Peyer's patch (tissue), 4 donors: Measurements from ENCODE around the gene EAF1. TPM values are rescaled to one million over a fixed set of nuclear protein-coding genes. Genes with fewer than 3 reads are reported as not detected.

Experiments used
- DNase-seq, 3 donors: peaks; one replicate each; pipeline ENCODE4 v3.0.0-alpha.2; 2017 to 2019
- H3K27ac ChIP-seq, 4 donors: fragments of 200-600 bp; sonication (generic); one replicate each; pipeline ENCODE4 v1.5.1; 2016 to 2019
- H3K27me3 ChIP-seq, 2 donors: fragments of 200-600 bp; sonication (generic); one replicate each; pipeline ENCODE4 v1.5.1; 2019
- H3K36me3 ChIP-seq, 3 donors: fragments of 200-600 bp; sonication (generic); one replicate each; pipeline ENCODE4 v1.5.1; 2016 to 2019
- H3K4me1 ChIP-seq, 4 donors: fragments of 200-600 bp; sonication (generic); one replicate each; pipeline ENCODE4 v1.5.1; 2016 to 2019
- H3K4me3 ChIP-seq, 4 donors: fragments of 200-600 bp; sonication (generic); 1 replicate in 3 of 4; 2 replicates in 1 of 4; pipeline ENCODE4 v1.5.1; 2016 to 2019; ENCODE audit warnings: mild to moderate bottlenecking in 1 of 4
- H3K9me3 ChIP-seq, 4 donors: fragments of 200-600 bp; sonication (generic); one replicate each; pipeline ENCODE4 v1.5.1; 2016 to 2019; ENCODE audit warnings: mild to moderate bottlenecking in 1 of 4
- POLR2A ChIP-seq, 2 donors: fragments of 450-650 bp; IDR thresholded peaks; one replicate each; pipeline ENCODE4 v1.5.1; 2017; ENCODE audit warnings: antibody characterized with exemption in 2 of 2, mild to moderate bottlenecking in 2 of 2, moderate library complexity in 2 of 2
- total RNA-seq, 4 donors: library from RNA; depleted of rRNA; stranded (reverse); fragments of >200 nt; gene quantifications; one replicate each; pipeline ENCODE4 v1.1.0, GENCODE V29; 2016
- TF ChIP-seq, protein P1 (sequence below), 6 experiments: fragments of 450-650 bp in 4 of 6; fragments of 200-600 bp in 2 of 6; sonication (generic) in 1 of 6; IDR thresholded peaks; one replicate each; pipeline ENCODE4 v1.5.1; 2017 to 2019; ENCODE audit warnings: antibody characterized with exemption in 6 of 6, mild to moderate bottlenecking in 3 of 6, moderate library complexity in 1 of 6

Gene EAF1
- total RNA-seq, 4 donors from 2014 or later = 27.1 to 45.4 (median 33.0) TPM

- no peak overlapping the region for H3K4me3 ChIP-seq
- no peaks in the 10 kb centered on the region for H3K27me3 ChIP-seq
- no peaks in the 10 kb centered on the region for H3K9me3 ChIP-seq
- TF ChIP-seq, protein P1, sequence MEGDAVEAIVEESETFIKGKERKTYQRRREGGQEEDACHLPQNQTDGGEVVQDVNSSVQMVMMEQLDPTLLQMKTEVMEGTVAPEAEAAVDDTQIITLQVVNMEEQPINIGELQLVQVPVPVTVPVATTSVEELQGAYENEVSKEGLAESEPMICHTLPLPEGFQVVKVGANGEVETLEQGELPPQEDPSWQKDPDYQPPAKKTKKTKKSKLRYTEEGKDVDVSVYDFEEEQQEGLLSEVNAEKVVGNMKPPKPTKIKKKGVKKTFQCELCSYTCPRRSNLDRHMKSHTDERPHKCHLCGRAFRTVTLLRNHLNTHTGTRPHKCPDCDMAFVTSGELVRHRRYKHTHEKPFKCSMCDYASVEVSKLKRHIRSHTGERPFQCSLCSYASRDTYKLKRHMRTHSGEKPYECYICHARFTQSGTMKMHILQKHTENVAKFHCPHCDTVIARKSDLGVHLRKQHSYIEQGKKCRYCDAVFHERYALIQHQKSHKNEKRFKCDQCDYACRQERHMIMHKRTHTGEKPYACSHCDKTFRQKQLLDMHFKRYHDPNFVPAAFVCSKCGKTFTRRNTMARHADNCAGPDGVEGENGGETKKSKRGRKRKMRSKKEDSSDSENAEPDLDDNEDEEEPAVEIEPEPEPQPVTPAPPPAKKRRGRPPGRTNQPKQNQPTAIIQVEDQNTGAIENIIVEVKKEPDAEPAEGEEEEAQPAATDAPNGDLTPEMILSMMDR (IDR thresholded peaks at IDR 0.05) = no peak
- TF ChIP-seq POLR2A (IDR thresholded peaks at IDR 0.05) = no peak
- H3K27ac ChIP-seq = no peak overlapping the region
- H3K36me3 ChIP-seq = no peaks in the 10 kb centered on the region
- no peak for DNase-seq
- no peaks in the 10 kb centered on the region for H3K4me1 ChIP-seq
Observed at GRCh38 chr3:15470849-15471248, 43.5 kb downstream of the EAF1 start.

- TF ChIP-seq, protein P1 (IDR thresholded peaks at IDR 0.05) = no peak
- TF ChIP-seq POLR2A (IDR thresholded peaks at IDR 0.05) = no peak
- Histone ChIP-seq H3K27ac (no peak overlapping the region), H3K27me3 (no peaks in the 10 kb centered on the region), H3K4me1 (no peaks in the 10 kb centered on the region), H3K4me3 (no peak overlapping the region), H3K9me3 (no peaks in the 10 kb centered on the region), H3K36me3 (no peaks in the 10 kb centered on the region)
- DNase-seq = no peak
Observed at GRCh38 chr3:15471861-15472260, 44.5 kb downstream of the EAF1 start.

DNA sequence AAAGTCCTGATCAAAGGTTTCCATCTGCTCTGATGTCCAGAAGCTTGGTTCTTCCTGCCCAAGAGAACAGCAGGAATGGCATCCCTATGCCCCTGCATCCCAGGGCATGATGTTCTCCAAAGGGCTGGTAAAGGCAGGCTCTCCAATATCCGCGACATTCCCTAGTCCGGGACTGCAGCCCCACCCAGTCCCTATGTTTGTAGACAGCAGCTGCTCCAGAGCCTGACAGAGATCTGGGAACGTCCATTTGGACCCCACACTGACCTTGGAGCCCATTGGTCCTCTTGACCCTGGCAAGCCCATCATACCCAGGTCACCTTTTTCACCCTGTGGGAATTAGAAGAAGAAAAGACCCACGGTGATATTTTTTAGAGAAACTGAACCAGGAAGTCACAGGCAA lies 47.8 kb downstream of the EAF1 start:
- no peak for TF ChIP-seq POLR2A (IDR thresholded peaks at IDR 0.05)
- TF ChIP-seq, protein P1 (IDR thresholded peaks at IDR 0.05) = no peak
- Histone ChIP-seq H3K27ac (no peak overlapping the region), H3K4me1 (no peaks in the 10 kb centered on the region), H3K9me3 (no peaks in the 10 kb centered on the region), H3K36me3 (no peaks in the 10 kb centered on the region), H3K4me3 (no peak overlapping the region), H3K27me3 (no peaks in the 10 kb centered on the region)
- DNase-seq = no peak

DNA sequence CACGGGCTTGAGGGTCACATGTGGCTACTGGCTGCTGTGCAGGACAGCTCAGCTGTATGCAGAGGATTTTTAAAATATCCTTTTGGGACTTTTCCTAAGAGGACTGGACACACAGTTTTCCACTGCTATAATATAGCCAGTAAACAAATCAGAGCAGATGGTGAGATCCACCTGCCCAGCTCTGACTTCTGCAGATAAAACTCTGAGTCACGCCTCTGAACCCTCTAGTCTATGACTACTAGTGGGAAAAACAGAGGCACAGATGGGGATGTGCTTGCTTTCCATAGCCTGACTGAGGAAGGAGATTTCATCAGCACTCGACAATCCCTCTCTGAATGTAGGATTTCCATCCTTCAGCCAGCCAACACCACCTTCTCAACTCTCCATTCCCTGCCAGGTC lies 49.0 kb downstream of the EAF1 start:
- DNase-seq = no peak
- Histone ChIP-seq H3K27me3 (no peaks in the 10 kb centered on the region), H3K27ac (no peak overlapping the region), H3K9me3 (no peaks in the 10 kb centered on the region), H3K36me3 (no peaks in the 10 kb centered on the region), H3K4me3 (no peak overlapping the region), H3K4me1 (no peaks in the 10 kb centered on the region)
- TF ChIP-seq POLR2A (IDR thresholded peaks at IDR 0.05) = no peak
- TF ChIP-seq, protein P1 (IDR thresholded peaks at IDR 0.05) = no peak

GRCh38 chr3:15477951-15478639 lies 50.7 kb downstream of the EAF1 start:
- Histone ChIP-seq H3K36me3 (no peaks in the 10 kb centered on the region), H3K4me3 (no peak overlapping the region), H3K27ac (no peak overlapping the region), H3K9me3 (no peaks in the 10 kb centered on the region), H3K4me1 (no peaks in the 10 kb centered on the region), H3K27me3 (no peaks in the 10 kb centered on the region)
- DNase-seq = no peak
- TF ChIP-seq POLR2A (IDR thresholded peaks at IDR 0.05) = no peak
- TF ChIP-seq, protein P1 (IDR thresholded peaks at IDR 0.05) = no peak

DNA sequence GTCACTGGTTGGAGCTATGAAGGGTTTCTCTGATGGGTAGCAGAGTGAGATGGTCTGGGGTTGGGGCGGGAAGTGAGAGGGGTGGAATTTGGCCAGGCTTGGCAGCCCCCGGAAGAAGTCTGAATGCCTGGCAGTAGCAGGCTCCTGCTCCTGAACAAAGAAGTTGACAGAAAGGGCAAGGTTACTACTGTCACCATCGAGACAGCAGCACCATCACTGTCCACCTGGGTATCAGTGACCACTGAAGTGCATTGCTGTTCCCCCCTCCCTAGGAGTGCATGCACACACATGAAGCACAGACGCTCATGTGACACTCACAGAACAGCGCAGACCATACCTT lies 51.2 kb downstream of the EAF1 start:
- H3K27ac ChIP-seq = no peak overlapping the region
- no peaks in the 10 kb centered on the region for H3K36me3 ChIP-seq
- H3K27me3 ChIP-seq = no peaks in the 10 kb centered on the region
- no peaks in the 10 kb centered on the region for H3K4me1 ChIP-seq
- H3K4me3 ChIP-seq = no peak overlapping the region
- no peak for DNase-seq
- no peak for TF ChIP-seq POLR2A (IDR thresholded peaks at IDR 0.05)
- TF ChIP-seq, protein P1 (IDR thresholded peaks at IDR 0.05) = no peak
- no peaks in the 10 kb centered on the region for H3K9me3 ChIP-seq
